ENCODE results near the gene GALT.

GRCh38 chr9:34654323-34655051 lies 8.0 kb downstream of the GALT start:
- TF ChIP-seq, protein P1, sequence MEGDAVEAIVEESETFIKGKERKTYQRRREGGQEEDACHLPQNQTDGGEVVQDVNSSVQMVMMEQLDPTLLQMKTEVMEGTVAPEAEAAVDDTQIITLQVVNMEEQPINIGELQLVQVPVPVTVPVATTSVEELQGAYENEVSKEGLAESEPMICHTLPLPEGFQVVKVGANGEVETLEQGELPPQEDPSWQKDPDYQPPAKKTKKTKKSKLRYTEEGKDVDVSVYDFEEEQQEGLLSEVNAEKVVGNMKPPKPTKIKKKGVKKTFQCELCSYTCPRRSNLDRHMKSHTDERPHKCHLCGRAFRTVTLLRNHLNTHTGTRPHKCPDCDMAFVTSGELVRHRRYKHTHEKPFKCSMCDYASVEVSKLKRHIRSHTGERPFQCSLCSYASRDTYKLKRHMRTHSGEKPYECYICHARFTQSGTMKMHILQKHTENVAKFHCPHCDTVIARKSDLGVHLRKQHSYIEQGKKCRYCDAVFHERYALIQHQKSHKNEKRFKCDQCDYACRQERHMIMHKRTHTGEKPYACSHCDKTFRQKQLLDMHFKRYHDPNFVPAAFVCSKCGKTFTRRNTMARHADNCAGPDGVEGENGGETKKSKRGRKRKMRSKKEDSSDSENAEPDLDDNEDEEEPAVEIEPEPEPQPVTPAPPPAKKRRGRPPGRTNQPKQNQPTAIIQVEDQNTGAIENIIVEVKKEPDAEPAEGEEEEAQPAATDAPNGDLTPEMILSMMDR (conservative IDR thresholded peaks at IDR 0.05 in 1 of 2, IDR thresholded peaks at IDR 0.05 in 1 of 2; ENCODE audit: low read depth in 1 of 2, low read length in 2 of 2) = no peak
- no peak for TF ChIP-seq EZH2 (IDR thresholded peaks at IDR 0.05; ENCODE audit: low read length, missing control alignments)
